NOMO-1 treated with dmso at 0.1 percent for 144 hours (cell line): Measurements from ENCODE around the gene ANKRD23.

Experiments used
- DNase-seq: peaks from one replicate; lab custom pipeline; 2025; ENCODE audit not compliant: unreplicated experiment; lab: John Stamatoyannopoulos, UW

ANKRD23 gene

GRCh38 chr2:96839875-96840850 lies 3.7 kb downstream of the ANKRD23 start:
- DNase-seq = no peak

- DNase-seq = peak; percentile 82
Observed at GRCh38 chr2:96839293-96839874, 4.4 kb downstream of the ANKRD23 start.

GRCh38 chr2:96838345-96839292 lies 5.2 kb downstream of the ANKRD23 start:
- DNase-seq = no peak

GRCh38 chr2:96837575-96837974 lies 6.2 kb downstream of the ANKRD23 start:
- DNase-seq = no peak

- no peak for DNase-seq
Observed at GRCh38 chr2:96835830-96836229, 8.0 kb downstream of the ANKRD23 start.

- DNase-seq = no peak
Observed at GRCh38 chr2:96832754-96833507, 10.9 kb downstream of the ANKRD23 start.

- no peak for DNase-seq
Observed at GRCh38 chr2:96832408-96832753, 11.4 kb downstream of the ANKRD23 start.

- no peak for DNase-seq
Observed at GRCh38 chr2:96831679-96832078, 12.1 kb downstream of the ANKRD23 start.

- DNase-seq = no peak
Observed at GRCh38 chr2:96830044-96830562, 13.7 kb downstream of the ANKRD23 start.

GRCh38 chr2:96828874-96829273 lies 14.9 kb downstream of the ANKRD23 start:
- no peak for DNase-seq

GRCh38 chr2:96828436-96828835 lies 15.4 kb downstream of the ANKRD23 start:
- DNase-seq = no peak

- DNase-seq = no peak
Observed at GRCh38 chr2:96826546-96827278, 17.1 kb downstream of the ANKRD23 start.

- no peak for DNase-seq
Observed at GRCh38 chr2:96825057-96825456, 18.8 kb downstream of the ANKRD23 start.

GRCh38 chr2:96824079-96824870 lies 19.5 kb downstream of the ANKRD23 start:
- DNase-seq = no peak

- no peak for DNase-seq
Observed at GRCh38 chr2:96823198-96823597, 20.6 kb downstream of the ANKRD23 start.

- no peak for DNase-seq
Observed at GRCh38 chr2:96822786-96823185, 21.0 kb downstream of the ANKRD23 start.

- DNase-seq = no peak
Observed at GRCh38 chr2:96821113-96821675, 22.6 kb downstream of the ANKRD23 start.

GRCh38 chr2:96819876-96820511 lies 23.8 kb downstream of the ANKRD23 start:
- DNase-seq = no peak
